K562 treated with DMSO at 1 percent for 4 hours (cell line): ENCODE measurements around the gene MPV17. TPM values are rescaled to one million over a fixed set of nuclear protein-coding genes. Genes with fewer than 3 reads are reported as not detected.

Experiments used
- total RNA-seq: library from RNA; unstranded; fragments of 300-600 nt; gene quantifications from 2 replicates; pipeline ENCODE4 v1.2.3, GENCODE V29; 2022; ENCODE audit not compliant: insufficient read depth

MPV17 gene
- 62.7 and 64.9 TPM in 2 replicates for total RNA-seq

GRCh38 chr2:27322766-27323595, at the start of gene MPV17:
MPV17 (minus strand) TSS chr2:27323097; CDS start chr2:27322517, 580 bp downstream.

GRCh38 chr2:27370026-27370815, 47.3 kb upstream of the MPV17 start, which contains the start of the genes EIF2B4 and SNX17:
EIF2B4 (minus strand) TSS chr2:27370338; CDS start chr2:27370314, 24 bp downstream.
SNX17 (plus strand) TSS chr2:27370616; CDS start chr2:27370744, 128 bp downstream.

GRCh38 chr2:27356382-27357181, 33.7 kb upstream of the MPV17 start, which contains the start of gene GTF3C2:
GTF3C2 (minus strand) TSS chr2:27356764; CDS start chr2:27343554, 13,210 bp downstream.

GRCh38 chr2:27308359-27308881, 14.5 kb downstream of the MPV17 start, which contains the start of gene UCN:
UCN (minus strand) TSS chr2:27308445; CDS start chr2:27307895, 550 bp downstream.

GRCh38 chr2:27281855-27282559, 40.9 kb downstream of the MPV17 start, which contains the start of gene TRIM54:
TRIM54 (plus strand) TSS chr2:27282429; CDS start chr2:27282732, 303 bp downstream.

GRCh38 chr2:27275211-27276150, 47.4 kb downstream of the MPV17 start, which contains the start of gene DNAJC5G:
DNAJC5G (plus strand) TSS chr2:27275433; CDS start chr2:27276729, 1,296 bp downstream.

GRCh38 chr2:27262379-27263286, 60.3 kb downstream of the MPV17 start, which contains the start of gene SLC30A3:
SLC30A3 (minus strand) TSS chr2:27263047; CDS start chr2:27262906, 141 bp downstream.

Other genes with a start within 250 kb of the MPV17 start
- gene EMILIN1, start 244.5 kb downstream of the MPV17 start, total RNA-seq: 1.2 and 1.4 TPM in 2 replicates
- 17.1 and 19.4 TPM in 2 replicates for gene KHK, start 236.3 kb downstream of the MPV17 start, total RNA-seq
- 1.3 TPM in 1 of 2 replicates, not detected in the other for gene CGREF1, start 204.0 kb downstream of the MPV17 start, total RNA-seq
- gene ABHD1, start 199.3 kb downstream of the MPV17 start, total RNA-seq: not detected in 2 replicates
- 71.3 and 72.7 TPM in 2 replicates for gene PREB, start 188.5 kb downstream of the MPV17 start, total RNA-seq
- gene PRR30, start 183.7 kb downstream of the MPV17 start, total RNA-seq: not detected in 2 replicates
- gene TCF23, start 174.1 kb downstream of the MPV17 start, total RNA-seq: not detected in 2 replicates
- 87.2 and 192 TPM in 2 replicates for gene ATRAID, start 111.1 kb downstream of the MPV17 start, total RNA-seq
- 36.2 and 42.0 TPM in 2 replicates for gene SLC5A6, start 110.8 kb downstream of the MPV17 start, total RNA-seq
- gene CAD, start 105.7 kb downstream of the MPV17 start, total RNA-seq: 56.2 and 60.6 TPM in 2 replicates
- 0.60 and 1.5 TPM in 2 replicates for gene SLC30A3, start 60.0 kb downstream of the MPV17 start, total RNA-seq
- not detected in 2 replicates for gene DNAJC5G, start 47.7 kb downstream of the MPV17 start, total RNA-seq
- not detected in 2 replicates for gene TRIM54, start 40.7 kb downstream of the MPV17 start, total RNA-seq
- gene UCN, start 14.7 kb downstream of the MPV17 start, total RNA-seq: 5.5 and 7.0 TPM in 2 replicates
- gene GTF3C2, start 33.7 kb upstream of the MPV17 start, total RNA-seq: 36.2 and 43.2 TPM in 2 replicates
- gene EIF2B4, start 47.2 kb upstream of the MPV17 start, total RNA-seq: 46.9 and 57.9 TPM in 2 replicates
- 72.9 and 81.1 TPM in 2 replicates for gene SNX17, start 47.5 kb upstream of the MPV17 start, total RNA-seq
- gene ZNF513, start 57.6 kb upstream of the MPV17 start, total RNA-seq: 10.0 and 12.0 TPM in 2 replicates
- gene PPM1G, start 86.5 kb upstream of the MPV17 start, total RNA-seq: 126 and 139 TPM in 2 replicates
- gene NRBP1, start 105.5 kb upstream of the MPV17 start, total RNA-seq: 56.6 and 73.3 TPM in 2 replicates
- 1.9 TPM in 2 replicates for gene KRTCAP3, start 119.3 kb upstream of the MPV17 start, total RNA-seq
- 7.5 and 11.8 TPM in 2 replicates for gene IFT172, start 166.6 kb upstream of the MPV17 start, total RNA-seq
- 19.7 and 20.8 TPM in 2 replicates for gene FNDC4, start 172.1 kb upstream of the MPV17 start, total RNA-seq
- gene GCKR, start 173.7 kb upstream of the MPV17 start, total RNA-seq: 0.75 TPM in 1 of 2 replicates, not detected in the other